HFFc6 (cell line): ENCODE data around the gene CPNE4. TPM values are rescaled to one million over a fixed set of nuclear protein-coding genes. Genes with fewer than 3 reads are reported as not detected.
"Not testable (repeated sequence)": the region's sequence is repeated elsewhere in the genome, so short reads cannot be mapped to it uniquely, and the experiment has no call there.

Experiments used
- DNase-seq: peaks from one replicate; pipeline ENCODE4 v3.0.0-alpha.2; 2018
- H3K27ac Mint-ChIP-seq: 2 replicates; pipeline ENCODE4 v1.8.0; 2020; ENCODE audit warnings: mild to moderate bottlenecking, mixed read lengths
- H3K27me3 Mint-ChIP-seq: 2 replicates; pipeline ENCODE4 v1.8.0; 2021; ENCODE audit warnings: mild to moderate bottlenecking, moderate library complexity, mixed read lengths; ENCODE audit not compliant: insufficient read depth
- H3K36me3 Mint-ChIP-seq: 2 replicates; pipeline ENCODE4 v1.8.0; 2021; ENCODE audit warnings: low read depth, mixed read lengths
- H3K4me1 Mint-ChIP-seq: 2 replicates; pipeline ENCODE4 v1.8.0; 2020; ENCODE audit warnings: low read depth, mixed read lengths
- H3K4me3 Mint-ChIP-seq: 2 replicates; pipeline ENCODE4 v1.8.0; 2020; ENCODE audit warnings: mild to moderate bottlenecking, moderate library complexity, mixed read lengths
- H3K9me3 Mint-ChIP-seq: 2 replicates; pipeline ENCODE4 v1.8.0; 2020; ENCODE audit warnings: mild to moderate bottlenecking, mixed read lengths
- CTCF ChIP-seq: fragments of 200-600 bp; sonication (generic); IDR thresholded peaks from 2 replicates; pipeline ENCODE4 v1.5.0; 2021; ENCODE audit warnings: antibody characterized with exemption, mild to moderate bottlenecking
- total RNA-seq, 6 experiments: library from RNA; stranded (reverse); fragmentation: NEBNext Ultra II Directional; extraction: Animal tissue kit (Norgen Biotek cat#: 25700); gene quantifications; 2 replicates in 1 of 6; 3 replicates in 5 of 6; pipeline ENCODE4 v1.2.3, GENCODE V29; 2021

The CPNE4 gene
- total RNA-seq, 6 experiments from 2014 or later, result not detected

- peak within 1 kb of the TSS; percentile 99 for H3K4me3 Mint-ChIP-seq
- H3K4me1 Mint-ChIP-seq, result peaks cover 21% of the 10 kb centered on the region
- DNase-seq, result peak; percentile 84
- peaks cover 24% of the 10 kb centered on the region for H3K36me3 Mint-ChIP-seq
- no peaks in the 10 kb centered on the region; the same call in 1 of the 2 replicates for H3K27me3 Mint-ChIP-seq
- no peaks in the 10 kb centered on the region for H3K9me3 Mint-ChIP-seq
- H3K27ac Mint-ChIP-seq, result peak within 1 kb of the TSS; percentile 97
- no peak for TF ChIP-seq CTCF
Measured at GRCh38 chr3:131502530-131503319, 532.1 kb downstream of the CPNE4 start, which contains the start of gene MRPL3. Gene MRPL3, minus strand, starts transcription at chr3:131502971. Its CDS starts 150 bp downstream, at chr3:131502821.

- no peaks in the 10 kb centered on the region for H3K9me3 Mint-ChIP-seq
- H3K4me1 Mint-ChIP-seq, result peaks cover 21% of the 10 kb centered on the region
- no peak for TF ChIP-seq CTCF
- H3K4me3 Mint-ChIP-seq, result peak overlapping the region; percentile 99
- H3K27me3 Mint-ChIP-seq, result no peaks in the 10 kb centered on the region; the same call in 1 of the 2 replicates
- no peak for DNase-seq
- H3K36me3 Mint-ChIP-seq, result peaks cover 26% of the 10 kb centered on the region
- peak overlapping the region; percentile 97 for H3K27ac Mint-ChIP-seq
Measured at GRCh38 chr3:131501949-131502348, 532.9 kb downstream of the CPNE4 start.

GRCh38 chr3:131494706-131495105 is 540.1 kb downstream of the CPNE4 start:
- H3K36me3 Mint-ChIP-seq, result peaks cover 35% of the 10 kb centered on the region
- H3K4me3 Mint-ChIP-seq, result no peak overlapping the region
- no peak overlapping the region for H3K27ac Mint-ChIP-seq
- no peaks in the 10 kb centered on the region; the same call in 1 of the 2 replicates for H3K27me3 Mint-ChIP-seq
- no peaks in the 10 kb centered on the region for H3K9me3 Mint-ChIP-seq
- H3K4me1 Mint-ChIP-seq, result no peaks in the 10 kb centered on the region
- no peak for DNase-seq
- no peak for TF ChIP-seq CTCF

- no peak for TF ChIP-seq CTCF
- Mint-ChIP-seq H3K27ac (no peak overlapping the region), H3K9me3 (no peaks in the 10 kb centered on the region), H3K36me3 (peaks cover 33% of the 10 kb centered on the region), H3K4me1 (peaks cover 5% of the 10 kb centered on the region; the same call in 1 of the 2 replicates), H3K4me3 (no peak overlapping the region), H3K27me3 (no peaks in the 10 kb centered on the region; the same call in 1 of the 2 replicates)
- DNase-seq, result no peak
Measured at GRCh38 chr3:131491775-131492174, 543.0 kb downstream of the CPNE4 start.

- TF ChIP-seq CTCF, result no peak
- Mint-ChIP-seq H3K27me3 (no peaks in the 10 kb centered on the region; the same call in 1 of the 2 replicates), H3K4me1 (peaks cover 9% of the 10 kb centered on the region; the same call in 1 of the 2 replicates), H3K36me3 (peaks cover 33% of the 10 kb centered on the region), H3K27ac (no peak overlapping the region), H3K4me3 (no peak overlapping the region), H3K9me3 (no peaks in the 10 kb centered on the region)
- DNase-seq, result no peak
Measured at GRCh38 chr3:131491084-131491483, 543.7 kb downstream of the CPNE4 start.

GRCh38 chr3:131486545-131486944 is 548.3 kb downstream of the CPNE4 start:
- H3K4me1 Mint-ChIP-seq, H3K4me3 Mint-ChIP-seq, DNase-seq, H3K9me3 Mint-ChIP-seq, H3K27ac Mint-ChIP-seq, H3K27me3 Mint-ChIP-seq: not testable (repeated sequence)
- peaks cover 16% of the 10 kb centered on the region; the same call in 1 of the 2 replicates for H3K36me3 Mint-ChIP-seq
